Keratinocyte (primary cell): ENCODE measurements around the gene PCDH9.

ENCODE experiments used
- CTCF ChIP-seq, 3 experiments: IDR thresholded peaks in 1 of 3; conservative IDR thresholded peaks in 1 of 3; optimal IDR thresholded peaks in 1 of 3; 2 replicates in 2 of 3; 3 replicates in 1 of 3; pipeline versions ENCODE3 to v1.5.1; 2011; ENCODE audit warnings: low read length in 3 of 3, mild to moderate bottlenecking in 3 of 3, moderate library complexity in 2 of 3, control low read depth in 1 of 3, inconsistent platforms in 1 of 3; ENCODE audit not compliant: insufficient read depth in 2 of 3; ENCODE audit errors: extremely low read depth in 1 of 3
- EZH2 ChIP-seq: IDR thresholded peaks from one replicate; pipeline ENCODE4 v1.6.1; 2012; ENCODE audit warnings: inconsistent platforms, mild to moderate bottlenecking, low read length, moderate library complexity

- no peak for TF ChIP-seq EZH2
- no peak for TF ChIP-seq CTCF (optimal IDR thresholded peaks at IDR 0.05 in 1 of 3, IDR thresholded peaks at IDR 0.05 in 1 of 3, conservative IDR thresholded peaks at IDR 0.05 in 1 of 3; ENCODE audit: extremely low read depth in 1 of 3, insufficient read depth in 2 of 3, low read length in 3 of 3)
Observed at GRCh38 chr13:66563076-66563475, 667.1 kb downstream of the PCDH9 start.
